ENCODE measurements around the gene TCF12.

The TCF12 gene

GRCh38 chr15:57057134-57057930, 138.9 kb downstream of the TCF12 start:
- no peak for DNase-seq

DNA sequence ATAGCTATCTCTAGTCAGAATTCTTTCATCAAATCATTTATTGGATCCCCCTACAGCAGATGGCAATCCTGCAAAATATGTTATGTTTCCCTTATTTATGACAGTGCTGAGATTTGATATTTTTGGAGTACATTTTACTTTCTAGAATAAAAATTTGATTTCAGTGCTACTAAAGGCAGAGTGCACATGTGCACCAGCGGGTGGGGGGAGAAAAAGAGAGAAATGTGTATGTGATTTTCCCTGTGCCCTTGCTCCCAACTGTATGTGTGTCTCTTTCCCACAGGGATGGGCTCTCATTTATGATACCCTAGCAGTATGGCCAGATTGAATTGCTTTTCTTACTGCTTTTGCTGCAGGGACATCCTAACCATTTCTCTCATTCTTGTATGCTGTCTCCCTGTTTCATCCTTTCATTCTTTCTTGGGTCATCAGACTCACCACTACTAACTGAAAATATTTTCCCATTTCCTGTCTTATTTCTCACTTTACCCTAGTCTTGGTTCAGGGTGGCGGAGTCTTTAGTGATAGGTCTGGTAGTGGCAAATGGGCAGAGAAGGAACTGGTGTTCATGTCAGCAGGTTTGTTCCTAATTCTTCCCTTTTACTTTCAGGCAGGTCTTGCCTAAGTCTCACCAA, 140.7 kb downstream of the TCF12 start:
- DNase-seq = no peak

GRCh38 chr15:57060799-57061198, 142.4 kb downstream of the TCF12 start:
- DNase-seq = no peak

- DNase-seq = no peak
Measured at GRCh38 chr15:57061281-57061680, 142.8 kb downstream of the TCF12 start.

GRCh38 chr15:57061696-57062095, 143.3 kb downstream of the TCF12 start:
- no peak for DNase-seq

DNA sequence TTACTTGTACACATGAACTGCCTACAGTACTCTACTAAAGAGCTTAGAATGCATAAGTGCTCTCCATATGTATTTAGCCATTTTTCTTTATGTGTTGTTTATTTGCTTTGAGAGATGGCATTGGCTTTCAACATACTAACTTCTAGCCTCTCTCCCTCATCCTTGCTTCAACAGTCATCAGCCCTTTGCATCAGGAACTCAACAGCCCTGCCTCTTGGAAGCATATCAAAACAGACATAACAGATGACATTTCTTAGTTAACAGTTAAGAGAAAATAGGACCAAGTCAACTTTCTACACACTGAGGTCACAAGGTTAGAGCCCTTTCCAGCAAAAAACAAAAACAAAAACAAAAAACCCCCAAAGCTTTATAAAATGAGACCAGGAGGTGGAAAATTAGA, 145.6 kb downstream of the TCF12 start:
- DNase-seq = no peak

DNA sequence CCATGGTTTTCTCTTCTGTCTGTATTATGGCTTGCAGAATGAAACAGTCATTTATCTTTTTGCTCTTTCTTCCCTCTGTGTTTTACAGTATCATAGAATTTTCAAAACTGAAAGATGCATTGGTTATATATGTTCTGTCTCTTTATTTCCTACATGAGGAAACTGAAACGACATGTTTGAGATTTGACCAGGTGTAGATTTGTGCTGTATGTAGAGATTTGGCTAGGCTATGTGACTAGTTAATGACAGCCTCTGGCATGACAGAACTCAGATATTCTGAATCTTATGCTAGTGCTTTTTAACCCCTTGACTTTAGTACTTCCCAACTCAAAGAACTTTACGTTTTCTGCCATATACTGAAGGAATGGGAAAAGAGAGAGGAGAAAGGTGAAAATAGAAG, 151.0 kb downstream of the TCF12 start:
- no peak for DNase-seq

GRCh38 chr15:57070674-57071073, 152.2 kb downstream of the TCF12 start:
- DNase-seq = no peak

DNA sequence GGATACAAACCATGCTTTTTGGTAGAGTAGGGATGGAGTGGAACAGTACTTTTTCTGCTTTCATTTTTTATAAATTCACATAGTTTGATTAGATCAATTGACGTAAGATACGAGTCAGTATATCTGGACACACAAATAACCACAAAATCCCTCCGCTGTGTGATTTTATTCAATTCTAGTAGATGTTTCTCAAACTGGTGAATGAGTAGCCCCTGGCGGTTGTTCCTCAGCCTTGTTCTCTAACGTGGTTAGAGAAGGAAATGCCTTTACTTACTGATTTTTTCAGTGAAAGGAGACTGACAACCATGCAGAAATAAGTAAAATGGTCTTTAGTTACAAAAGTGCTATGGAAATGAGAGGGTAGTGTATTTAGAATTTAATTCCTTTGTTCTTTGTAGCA, 161.0 kb downstream of the TCF12 start:
- no peak for DNase-seq

- DNase-seq = no peak
Measured at GRCh38 chr15:57079931-57080620, 161.6 kb downstream of the TCF12 start.

- no peak for DNase-seq
Measured at GRCh38 chr15:57082054-57082728, 163.7 kb downstream of the TCF12 start.

- DNase-seq = no peak
Measured at GRCh38 chr15:57084192-57084591, 165.7 kb downstream of the TCF12 start.

DNA sequence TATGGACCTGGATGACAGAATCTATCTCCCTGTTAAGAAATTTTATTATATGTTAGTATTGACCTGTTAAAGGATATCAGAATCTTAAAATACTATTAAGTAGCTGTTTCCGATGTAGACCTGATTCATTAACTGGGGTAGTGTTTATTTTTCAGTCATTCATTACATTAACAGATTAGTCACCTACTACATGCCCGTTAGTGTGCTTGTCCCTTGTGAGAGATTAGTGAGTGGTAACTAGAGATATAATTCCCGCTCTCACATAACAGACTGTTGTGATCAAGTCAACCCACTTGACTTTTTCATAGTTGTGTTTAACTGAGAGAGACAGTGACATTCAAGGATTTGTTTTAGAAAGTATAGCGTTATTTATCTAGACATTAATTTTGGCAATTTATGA, 166.8 kb downstream of the TCF12 start:
- no peak for DNase-seq

- no peak for DNase-seq
Measured at GRCh38 chr15:57086857-57087427, 168.5 kb downstream of the TCF12 start.

DNA sequence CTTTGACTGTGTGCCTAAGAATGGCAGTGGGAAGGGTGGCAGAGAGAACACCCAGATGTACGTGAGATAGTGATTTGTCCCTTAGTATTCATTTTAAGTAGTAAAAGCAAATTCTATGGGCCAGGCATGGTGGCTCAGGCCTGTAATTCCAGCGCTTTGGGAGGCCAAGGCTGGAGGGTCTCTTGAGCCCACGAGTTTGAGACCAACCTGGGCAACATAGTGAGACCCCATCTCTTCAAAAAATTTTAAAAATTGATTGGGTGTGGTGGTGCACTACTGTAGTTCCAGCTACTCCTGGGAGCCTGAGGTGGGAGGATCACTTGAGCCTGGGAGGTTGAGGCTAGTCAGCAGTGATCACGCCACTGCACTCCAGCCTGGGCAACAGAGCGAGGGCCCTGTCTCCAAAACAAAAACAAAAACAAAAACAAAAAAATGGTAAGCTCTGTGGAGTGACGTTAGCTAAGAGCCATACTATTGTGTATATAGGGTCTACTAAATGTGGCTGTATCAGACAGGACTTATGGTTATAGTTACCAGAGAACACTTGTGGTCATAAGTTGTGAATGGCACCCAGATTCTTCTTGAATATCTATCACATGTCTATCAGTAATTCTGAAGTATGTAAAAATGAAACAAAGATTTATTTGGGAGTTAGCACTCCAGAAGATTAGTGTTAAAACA, 171.5 kb downstream of the TCF12 start:
- DNase-seq = no peak

GRCh38 chr15:57090496-57090859, 172.0 kb downstream of the TCF12 start:
- no peak for DNase-seq

- DNase-seq = no peak
Measured at GRCh38 chr15:57091636-57092035, 173.2 kb downstream of the TCF12 start.

GRCh38 chr15:57092252-57092651, 173.8 kb downstream of the TCF12 start:
- no peak for DNase-seq

DNA sequence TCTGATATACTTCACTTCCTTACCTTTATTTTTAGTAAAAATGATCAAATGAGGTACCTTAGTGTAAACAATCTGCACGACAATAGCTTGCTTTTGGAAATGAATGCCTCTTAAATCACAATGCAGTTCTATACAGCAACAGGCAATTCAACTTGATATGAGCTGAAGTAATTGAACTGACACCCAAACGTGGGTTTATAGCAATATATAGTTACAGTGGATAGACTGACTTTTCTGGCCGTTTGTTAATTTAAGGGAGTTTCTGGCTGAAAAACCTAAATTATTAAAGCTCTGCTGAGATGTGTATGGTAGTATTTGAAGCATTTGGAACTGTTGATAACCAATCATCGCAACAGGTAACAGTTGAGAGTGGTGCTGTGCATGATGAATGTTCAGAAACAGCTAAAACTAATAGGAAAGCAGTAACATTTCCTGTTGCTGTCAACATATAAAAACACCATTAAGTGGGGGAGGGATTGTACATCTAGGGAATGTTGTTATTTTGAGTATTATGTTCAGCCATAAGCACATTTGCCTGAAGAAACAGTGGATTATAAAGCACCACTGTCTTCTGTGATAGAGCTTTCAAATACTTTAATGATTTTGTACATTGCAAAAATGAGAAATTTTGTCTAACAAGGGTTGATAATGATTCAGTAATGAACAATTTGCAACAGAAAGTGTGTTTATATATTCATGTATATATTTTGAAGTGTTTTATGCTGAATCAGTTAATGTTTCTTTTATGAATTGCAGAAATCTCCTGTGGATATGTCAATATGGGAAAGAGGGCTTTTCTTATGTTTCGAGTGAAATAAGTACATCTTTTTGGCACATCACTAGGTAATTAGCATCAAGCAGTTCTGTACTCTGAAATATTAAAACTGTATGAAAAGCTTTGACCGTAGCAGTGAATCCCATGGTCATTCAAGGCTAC, 176.1 kb downstream of the TCF12 start:
- DNase-seq = no peak

DNA sequence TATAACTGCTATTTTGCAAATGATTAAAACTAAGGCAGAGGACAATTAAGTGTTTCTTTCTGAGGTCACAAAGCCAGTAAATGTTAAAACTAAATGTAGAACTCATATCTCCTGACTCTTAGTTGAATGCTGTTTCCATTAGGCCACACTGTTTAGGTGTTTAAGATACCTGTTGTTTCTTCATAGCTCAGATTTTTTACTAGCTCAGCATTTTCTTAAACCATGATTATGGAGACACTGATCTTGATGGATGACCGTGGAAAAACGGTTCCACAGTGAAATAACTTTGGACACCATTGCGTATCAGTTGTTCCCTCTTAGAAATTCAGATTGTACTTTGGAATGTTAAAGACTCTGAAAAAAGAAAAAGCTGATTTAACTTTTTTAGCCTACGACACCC, 177.5 kb downstream of the TCF12 start:
- no peak for DNase-seq

- no peak for DNase-seq
Measured at GRCh38 chr15:57097246-57097645, 178.8 kb downstream of the TCF12 start.
